D341Med (cell line): ENCODE measurements around the gene NKD2.

Source experiments
- DNase-seq: peaks from one replicate; pipeline ENCODE4 v3.0.0; 2012; ENCODE audit warnings: low spot score

NKD2 gene

DNA sequence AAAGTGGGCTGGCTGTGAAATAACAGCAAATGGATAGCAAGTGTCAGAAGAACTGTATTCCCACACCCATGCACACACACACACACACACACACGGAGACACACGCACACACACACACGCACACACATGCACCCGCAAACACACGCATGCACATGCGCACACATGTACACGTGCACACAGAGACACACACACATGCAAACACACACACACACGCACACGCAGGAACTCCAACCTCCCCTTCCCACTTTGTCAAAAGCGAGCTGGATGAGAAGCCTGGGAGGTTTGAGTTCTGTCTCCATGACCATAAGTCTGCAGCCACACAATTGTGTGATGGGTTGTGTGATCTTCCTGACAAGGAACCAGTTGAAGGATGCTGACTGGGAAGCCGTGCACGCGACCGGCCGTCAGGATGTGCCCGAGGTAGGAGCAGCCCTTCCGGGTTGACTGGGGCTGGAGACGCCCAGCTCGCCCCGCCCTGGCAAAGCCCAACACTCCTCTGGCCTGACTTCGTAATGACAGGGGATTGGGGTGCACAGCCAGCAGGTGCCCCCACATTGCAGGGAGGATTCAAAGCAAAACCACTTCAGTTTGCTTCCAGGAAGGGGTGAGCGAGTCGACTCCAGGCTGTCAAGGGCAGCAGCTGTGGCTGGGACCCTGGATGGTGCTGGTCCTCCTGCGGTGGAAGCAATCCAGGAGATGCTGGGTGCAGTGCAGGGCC, 29.3 kb upstream of the NKD2 start:
- peak; percentile 26 for DNase-seq

GRCh38 chr5:980001-980588, 28.5 kb upstream of the NKD2 start:
- DNase-seq = peak; percentile 20

DNA sequence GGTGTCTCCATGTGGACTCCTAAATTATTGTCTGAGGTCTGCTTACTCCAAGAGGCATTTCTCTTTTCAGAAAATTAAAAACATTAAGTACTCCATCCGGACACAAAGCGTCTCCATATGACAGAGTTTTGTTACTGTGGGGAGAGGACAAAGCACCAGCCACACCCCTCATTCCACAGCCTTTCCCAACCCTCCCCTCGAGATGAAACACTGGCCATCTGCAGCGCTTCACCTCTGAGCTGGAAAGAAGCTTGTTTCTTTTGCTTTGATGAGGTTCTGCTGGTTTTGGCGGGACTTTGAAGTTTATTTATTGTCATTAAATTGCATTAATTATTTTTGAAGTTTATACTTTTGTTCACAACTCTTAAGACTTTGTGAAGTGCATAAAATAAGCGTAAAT, 27.6 kb upstream of the NKD2 start:
- DNase-seq = no peak

- peak; percentile 24 for DNase-seq
These were observed 27.1 kb upstream of the NKD2 start for GRCh38 chr5:981456-981855.

GRCh38 chr5:982377-983237, 26.0 kb upstream of the NKD2 start:
- DNase-seq = peak; percentile 61

GRCh38 chr5:983238-983524, 25.4 kb upstream of the NKD2 start:
- peak; percentile 12 for DNase-seq

GRCh38 chr5:983568-983967, 25.0 kb upstream of the NKD2 start:
- DNase-seq = no peak

GRCh38 chr5:984774-985173, 23.8 kb upstream of the NKD2 start:
- DNase-seq = no peak

GRCh38 chr5:987761-988160, 20.8 kb upstream of the NKD2 start:
- no peak for DNase-seq

DNA sequence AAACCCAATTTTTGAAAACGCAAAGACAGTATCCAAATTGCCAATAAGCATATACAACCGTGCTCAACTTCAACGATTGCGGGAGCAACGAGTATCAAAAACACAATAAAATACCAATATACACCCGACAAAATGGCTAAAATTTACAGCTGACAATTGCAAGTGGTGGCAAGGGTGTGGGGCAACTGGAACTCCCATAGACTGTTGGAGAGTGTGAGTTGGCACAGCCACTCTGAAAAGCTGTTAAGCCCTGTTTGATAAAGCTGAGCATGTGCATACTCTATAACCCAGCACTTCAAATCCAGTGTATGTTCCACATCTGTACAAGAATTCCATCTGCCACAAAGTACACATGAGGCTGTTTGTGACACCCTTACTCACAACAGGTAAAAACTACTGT, 20.3 kb upstream of the NKD2 start:
- DNase-seq = no peak

DNA sequence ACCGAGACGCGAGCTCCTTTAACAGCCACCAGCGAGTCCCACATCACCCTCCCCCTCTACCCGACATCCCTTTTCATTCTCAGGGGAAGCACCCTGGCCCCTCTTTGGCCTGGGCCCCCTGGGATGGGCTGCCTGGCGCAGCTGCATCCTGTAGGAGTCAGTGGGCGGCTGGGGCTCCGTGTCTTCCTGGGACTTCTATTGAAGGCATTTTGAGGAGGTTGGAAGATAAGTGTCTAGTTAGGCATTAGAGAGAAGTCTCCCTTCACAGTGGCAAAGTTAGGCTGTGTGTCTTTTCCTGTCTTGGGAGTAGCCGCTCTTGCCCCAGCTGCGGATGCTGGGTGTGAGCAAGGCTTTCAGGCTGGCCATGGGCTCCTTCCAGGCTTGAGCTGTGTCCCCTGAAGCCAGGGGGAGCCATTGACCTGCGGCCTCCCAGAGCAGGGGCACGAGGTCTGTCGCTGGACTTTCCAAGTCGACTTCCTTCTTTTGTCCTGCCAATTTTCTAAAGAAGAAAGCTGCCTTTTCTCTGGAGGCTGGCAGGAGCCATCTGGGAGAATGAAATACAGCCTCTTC, 18.6 kb upstream of the NKD2 start:
- DNase-seq = peak; percentile 33

- DNase-seq = no peak
These were observed 16.9 kb upstream of the NKD2 start for GRCh38 chr5:991472-992267.

DNA sequence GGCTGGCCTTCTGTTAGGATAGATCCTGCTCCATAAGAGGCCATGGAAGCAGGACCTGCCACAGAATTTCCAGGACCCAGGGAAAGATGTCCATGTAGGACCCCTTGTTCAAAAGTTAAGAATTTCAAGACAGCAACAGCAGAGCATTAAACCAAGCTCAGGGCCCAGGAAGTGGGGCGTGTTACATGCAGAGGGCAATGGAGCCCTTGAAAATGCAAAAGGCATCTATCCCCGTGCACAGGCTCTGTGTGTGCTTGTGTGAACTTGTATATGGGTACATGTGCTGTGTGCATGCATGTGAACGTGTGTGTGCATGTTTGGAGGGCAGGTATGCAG, 14.4 kb upstream of the NKD2 start:
- no peak for DNase-seq

DNA sequence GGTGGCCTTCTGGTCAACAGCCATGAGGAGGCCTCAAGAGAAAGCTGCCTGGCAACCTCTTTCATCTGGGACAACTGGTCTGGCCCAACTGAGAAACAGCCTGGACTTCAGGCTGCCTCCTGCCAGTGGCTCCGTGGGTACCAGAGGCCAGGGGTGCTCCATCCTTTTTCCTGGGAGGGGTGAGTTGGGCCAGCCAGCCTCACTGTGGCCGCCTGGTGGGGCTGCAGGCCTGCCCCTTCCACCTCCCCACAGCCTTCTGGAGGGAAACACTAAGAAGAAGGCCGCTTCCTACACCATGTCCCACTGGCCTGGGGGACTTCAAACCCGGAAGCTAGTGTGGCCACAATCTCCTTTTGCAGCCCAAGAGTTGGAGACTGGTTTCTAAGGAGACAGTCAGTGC, 13.8 kb upstream of the NKD2 start:
- DNase-seq = peak; percentile 11

- DNase-seq = peak; percentile 8
These were observed 13.3 kb upstream of the NKD2 start for GRCh38 chr5:995318-995717.

- DNase-seq = no peak
These were observed 11.6 kb upstream of the NKD2 start for GRCh38 chr5:997001-997474.

- no peak for DNase-seq
These were observed 10.9 kb upstream of the NKD2 start for GRCh38 chr5:997711-998110.

GRCh38 chr5:998246-999031, 10.2 kb upstream of the NKD2 start:
- no peak for DNase-seq

GRCh38 chr5:999032-999501, 9.5 kb upstream of the NKD2 start:
- no peak for DNase-seq

GRCh38 chr5:999724-1000123, 8.9 kb upstream of the NKD2 start:
- no peak for DNase-seq

DNA sequence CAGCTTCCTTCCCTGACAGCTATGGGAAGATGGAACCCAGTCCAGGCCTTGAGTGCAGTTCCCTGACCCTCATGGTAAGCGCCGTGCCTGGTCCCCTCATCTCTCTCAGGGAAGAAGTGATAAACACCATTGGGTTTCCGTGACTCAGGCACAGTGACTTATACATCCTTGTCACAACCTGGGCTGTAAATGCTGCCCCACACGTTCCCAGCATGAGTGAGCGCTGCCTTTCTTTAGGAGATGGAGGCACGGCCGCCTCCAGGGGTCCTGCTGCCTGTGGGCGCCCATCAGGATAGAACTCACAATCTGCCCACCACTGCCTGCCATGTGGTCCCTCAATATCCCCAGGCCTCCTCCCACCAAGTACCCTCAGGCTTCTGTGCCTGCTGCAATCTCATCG, 8.3 kb upstream of the NKD2 start:
- no peak for DNase-seq
